GM19240 (cell line): ENCODE measurements around the gene PSMC2.
"Not testable (repeated sequence)": the region's sequence is repeated elsewhere in the genome, so short reads cannot be mapped to it uniquely, and the experiment has no call there.

Experiments used
- DNase-seq: peaks from one replicate; pipeline ENCODE4 v3.0.0; 2011; ENCODE audit warnings: low spot score; ENCODE audit not compliant: insufficient read length

The PSMC2 gene

DNA sequence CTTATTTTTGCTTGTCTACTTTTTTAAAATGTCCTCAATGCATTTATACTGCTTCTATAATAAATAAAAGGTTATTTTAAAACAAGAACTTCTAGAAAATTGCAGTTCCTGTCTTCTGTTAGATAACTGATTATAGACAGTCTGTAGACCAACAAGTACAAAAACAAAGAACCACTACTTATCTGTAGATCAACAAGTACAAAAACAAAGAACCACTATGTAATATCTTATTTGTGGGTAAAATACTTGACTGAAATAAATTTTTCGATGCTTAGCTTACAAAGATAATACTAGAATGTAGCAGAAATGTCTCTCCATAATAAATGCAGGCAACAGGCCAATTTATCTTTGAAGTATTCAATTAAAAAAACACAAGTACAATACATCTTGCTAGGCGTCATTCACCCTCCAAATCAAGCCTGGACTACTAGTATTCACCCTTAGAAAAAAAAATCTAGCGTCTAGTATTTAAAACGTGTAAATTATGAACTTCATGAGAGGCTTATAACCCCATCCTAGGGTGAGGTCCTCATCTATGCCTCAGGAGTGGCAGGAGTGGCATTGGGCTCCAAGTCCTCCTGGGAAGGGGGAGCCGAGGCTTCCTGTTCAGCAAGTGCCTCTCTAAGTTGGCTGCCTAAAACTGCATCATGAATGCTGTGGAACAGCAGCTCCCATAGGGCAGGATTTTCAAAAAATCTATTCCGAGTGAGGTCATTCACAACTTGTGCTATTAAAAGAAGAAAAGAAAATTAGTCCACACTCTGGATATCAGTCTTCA, 26.6 kb downstream of the PSMC2 start:
- DNase-seq, result no peak

DNA sequence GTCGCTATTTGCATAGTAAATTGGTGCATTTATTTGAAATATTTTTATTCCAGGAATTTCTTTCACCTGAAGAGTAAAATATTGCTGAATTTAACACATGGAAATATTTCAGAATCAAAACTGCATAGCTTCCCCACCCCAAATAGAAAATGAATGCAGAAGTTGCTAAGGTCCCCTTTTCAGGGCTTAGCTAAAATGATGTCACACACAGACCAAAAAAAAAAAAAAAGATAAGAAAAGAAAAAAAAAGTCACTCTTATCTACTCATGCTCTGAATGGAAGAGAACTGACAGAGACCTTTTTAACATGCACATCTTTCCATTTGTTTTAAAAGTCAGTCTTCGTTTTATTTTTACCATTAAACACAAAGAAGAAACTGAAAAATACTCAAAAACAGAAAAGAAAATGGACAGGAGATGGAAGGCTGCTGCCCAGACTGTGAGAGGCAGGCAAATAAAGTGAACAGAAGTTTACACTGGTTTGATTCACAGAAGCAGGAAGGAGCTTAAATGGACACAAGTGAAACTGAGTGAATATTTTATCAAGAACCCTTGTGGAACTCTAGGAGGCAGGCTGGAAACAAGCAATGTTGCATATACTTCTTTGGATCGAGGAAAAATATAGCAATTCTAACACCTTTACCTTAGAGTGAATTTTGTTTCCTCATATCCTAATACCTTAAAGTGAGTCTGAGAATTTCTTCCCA, 32.0 kb downstream of the PSMC2 start:
- DNase-seq, result no peak

DNA sequence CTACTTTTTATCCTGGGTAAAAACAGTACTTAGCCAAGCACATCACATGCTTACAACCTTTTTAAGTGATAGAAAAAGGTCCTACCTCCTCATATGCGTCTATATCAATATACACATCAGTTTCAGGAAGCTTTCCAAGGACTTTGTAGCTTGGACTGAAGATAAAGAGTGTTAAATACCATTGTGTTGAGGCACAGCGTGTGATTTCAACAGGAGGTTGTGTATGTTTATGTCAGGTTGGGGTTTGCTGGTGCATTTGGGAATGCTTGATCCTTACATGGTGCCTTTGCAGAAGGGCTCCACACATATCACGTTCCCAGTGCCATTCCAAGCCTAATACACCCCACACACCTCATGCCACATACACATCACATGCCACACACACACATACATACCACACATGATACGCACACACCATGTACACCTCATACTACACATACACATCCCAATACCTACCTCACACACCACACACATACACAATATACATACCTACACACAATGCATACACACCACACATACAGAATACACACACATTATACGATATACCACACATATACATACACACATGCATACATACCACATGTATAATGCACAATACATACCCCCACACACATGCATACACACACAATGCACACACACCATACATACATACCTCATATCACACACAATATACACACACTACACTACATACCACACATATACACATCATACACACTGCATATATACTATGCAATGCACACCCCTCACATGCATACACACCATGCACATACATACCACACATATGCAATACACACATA, 33.1 kb downstream of the PSMC2 start:
- DNase-seq, result no peak

DNA sequence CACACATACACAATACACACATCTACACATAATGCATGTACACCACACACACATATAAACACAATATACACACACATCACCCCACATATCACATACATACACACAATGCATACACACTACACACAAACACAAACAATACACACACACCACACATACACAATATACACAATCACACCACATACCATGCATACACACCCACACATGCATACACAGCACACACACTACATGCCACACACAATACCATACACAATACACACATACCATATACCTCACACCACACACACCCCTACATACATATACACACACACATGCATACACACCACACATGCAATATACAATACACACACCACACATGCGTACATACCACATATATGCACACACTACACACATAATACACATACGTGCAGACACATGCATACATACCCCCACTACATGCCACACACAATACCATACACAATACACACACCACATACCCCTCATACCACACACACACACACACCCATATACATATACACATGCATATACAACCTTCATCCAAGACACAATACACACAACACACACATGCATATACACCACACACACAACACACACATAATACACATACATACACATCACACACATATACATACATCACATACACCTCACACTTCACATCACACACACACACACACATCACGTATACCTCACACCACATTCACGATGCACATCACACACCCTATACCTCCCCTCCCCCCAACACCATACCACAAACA, 34.0 kb downstream of the PSMC2 start:
- no peak for DNase-seq

DNA sequence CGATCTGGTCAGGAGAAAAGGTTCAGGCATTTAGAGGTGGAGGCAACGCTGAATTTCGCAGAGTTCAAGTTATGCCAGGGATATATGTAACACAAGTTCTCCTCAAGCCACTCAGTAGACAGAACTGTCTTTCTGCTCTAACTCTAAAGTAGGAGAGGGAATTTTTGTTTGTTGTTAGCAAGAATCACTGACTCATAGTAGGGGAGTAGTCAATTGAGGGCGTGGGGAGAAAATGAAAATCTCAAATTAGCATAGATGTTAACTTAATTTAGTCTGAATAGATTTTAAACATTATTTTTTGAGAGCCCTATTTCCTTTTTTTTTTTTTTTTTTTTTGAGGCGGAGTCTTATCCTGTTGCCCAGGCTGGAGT, 34.6 kb downstream of the PSMC2 start:
- DNase-seq, result no peak

DNA sequence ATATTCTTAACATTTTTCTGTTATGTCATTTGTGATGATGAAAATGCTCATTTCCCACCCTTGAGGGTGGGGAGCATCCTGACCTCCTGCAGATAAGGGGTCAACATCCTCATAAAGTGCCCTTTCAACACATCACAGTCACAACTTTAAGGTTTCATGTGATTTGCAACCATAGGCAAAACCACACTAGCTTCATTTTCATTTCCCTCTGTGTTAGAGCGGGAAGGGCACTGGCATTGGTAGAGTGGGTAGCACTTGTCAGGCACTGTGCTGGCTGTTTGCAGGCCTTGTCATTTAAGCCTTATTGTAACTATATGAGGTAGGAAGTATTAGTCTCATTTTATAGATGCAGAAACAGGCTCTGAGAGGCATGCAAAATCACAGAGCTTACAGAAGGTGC, 39.8 kb downstream of the PSMC2 start:
- no peak for DNase-seq

DNA sequence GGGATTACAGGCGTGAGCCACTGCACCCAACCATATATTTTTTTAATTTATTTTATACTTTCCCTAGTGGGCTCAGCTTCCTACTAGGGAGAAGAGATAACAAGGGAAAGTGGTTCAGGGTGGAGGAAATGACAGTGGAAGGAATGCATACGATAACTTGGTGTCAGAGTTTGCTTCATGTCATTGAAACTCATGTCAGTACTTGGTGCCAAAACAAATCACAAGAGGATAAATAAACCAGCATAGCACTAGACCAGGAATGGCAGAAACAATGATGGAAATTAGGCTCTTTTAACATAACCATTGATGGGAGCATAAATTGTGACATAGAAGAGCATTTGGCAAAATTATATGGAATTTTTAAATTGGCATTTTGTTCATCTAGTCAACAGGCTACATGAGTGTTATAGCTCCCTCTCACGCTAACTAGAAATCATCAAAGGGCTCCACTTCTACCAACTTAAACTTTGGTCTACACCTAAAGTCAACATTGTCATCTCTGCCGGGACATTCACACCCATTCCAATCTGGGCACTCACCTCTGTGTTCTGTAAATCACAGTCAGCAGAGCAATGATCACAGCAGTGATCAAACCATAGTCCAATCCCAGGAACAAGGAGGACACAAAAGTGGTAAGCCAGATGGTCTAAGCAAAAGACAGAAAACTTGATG, 41.2 kb downstream of the PSMC2 start:
- no peak for DNase-seq

DNA sequence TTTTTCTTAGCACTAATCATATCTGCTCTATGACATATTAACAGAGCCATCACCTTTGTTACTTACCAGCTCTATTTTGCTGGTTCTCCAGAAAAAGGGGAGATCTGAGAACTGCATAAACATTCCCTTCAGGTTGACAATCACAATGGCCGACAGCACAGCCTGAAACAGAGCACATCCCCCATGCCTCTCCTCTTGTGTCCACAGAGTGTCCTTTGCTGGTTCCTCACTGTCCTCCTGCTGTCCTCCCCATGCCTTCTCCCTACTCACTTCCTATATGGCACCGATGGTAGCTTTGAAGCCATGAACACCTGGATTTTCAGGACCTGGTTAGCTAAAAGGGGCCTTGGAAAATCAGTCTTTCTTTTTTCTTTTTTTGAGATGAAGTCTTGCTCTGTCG, 41.8 kb downstream of the PSMC2 start:
- DNase-seq, result no peak

DNA sequence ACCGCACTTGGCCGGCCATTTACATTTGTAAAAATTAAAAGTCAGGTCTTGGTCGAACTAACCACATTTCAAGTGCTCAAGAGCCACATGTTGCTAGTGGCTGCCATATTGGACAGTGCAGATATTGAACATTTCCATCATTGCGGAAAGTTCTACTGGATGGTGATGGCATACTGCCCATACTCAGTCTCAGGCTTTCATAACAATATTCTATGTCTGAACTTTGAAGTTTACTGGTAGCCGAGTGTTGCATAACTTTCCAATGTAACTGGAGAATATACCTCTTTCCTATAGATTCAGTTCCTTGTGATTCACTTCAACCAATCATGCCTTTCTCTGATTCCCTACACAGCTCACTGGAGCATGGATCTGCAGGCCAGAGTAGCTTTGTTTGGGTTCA, 43.7 kb downstream of the PSMC2 start:
- DNase-seq, result no peak

DNA sequence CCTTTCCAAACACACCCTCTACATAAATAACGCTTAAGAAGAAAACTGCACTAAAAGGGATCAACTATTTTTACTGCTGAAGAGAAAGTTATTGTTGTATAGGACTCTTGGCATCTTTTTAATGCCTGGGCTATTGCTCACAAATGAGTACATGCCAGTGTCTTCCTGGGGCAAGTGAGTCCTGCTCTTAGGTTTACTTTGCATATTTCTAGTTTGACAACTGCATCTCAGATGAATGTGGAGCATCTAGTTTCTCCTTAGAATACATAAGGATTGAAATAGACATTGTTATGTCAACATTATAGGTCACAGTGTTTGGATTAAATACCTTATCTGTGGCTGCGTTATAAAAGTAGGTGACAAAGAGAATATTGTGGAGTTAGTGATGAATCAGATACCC, 44.5 kb downstream of the PSMC2 start:
- DNase-seq, result no peak

DNA sequence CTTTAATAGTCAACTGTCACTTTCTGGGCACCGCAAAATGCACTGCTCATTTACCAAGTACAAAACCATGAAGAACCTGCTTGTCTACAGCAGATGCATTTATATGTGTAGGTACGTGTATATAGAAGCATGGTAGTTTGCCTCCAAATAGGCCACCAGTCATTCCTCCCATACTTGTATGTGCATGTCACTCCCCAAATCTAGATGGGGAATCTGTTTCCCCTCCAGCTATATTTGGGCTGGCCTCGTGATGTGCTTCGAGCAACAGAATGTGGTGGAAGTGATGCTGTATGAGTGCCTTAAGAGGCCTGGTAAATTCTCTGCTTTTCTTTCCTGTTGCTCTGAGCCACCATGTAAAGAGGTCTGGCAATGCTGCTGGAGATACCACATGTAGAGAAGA, 47.1 kb downstream of the PSMC2 start:
- no peak for DNase-seq

DNA sequence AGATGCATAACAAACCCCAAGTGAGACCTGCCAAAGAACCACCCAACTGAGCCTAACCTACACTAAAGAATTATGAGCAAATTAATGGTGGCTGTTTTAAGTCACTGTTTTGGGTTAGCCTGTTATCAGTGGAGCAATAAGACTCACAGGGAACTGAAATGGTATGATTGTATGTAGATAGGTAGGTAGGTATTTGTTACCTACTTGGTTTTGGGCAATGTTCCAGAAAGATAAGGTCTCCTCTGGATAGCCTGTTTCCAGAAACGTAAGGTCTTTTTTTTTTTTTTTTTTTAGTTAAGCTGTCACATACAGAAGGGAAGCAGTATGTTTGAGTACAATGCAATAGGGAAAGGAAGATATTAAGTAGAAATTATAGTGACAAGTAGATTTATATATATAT, 47.6 kb downstream of the PSMC2 start:
- DNase-seq, result no peak

DNA sequence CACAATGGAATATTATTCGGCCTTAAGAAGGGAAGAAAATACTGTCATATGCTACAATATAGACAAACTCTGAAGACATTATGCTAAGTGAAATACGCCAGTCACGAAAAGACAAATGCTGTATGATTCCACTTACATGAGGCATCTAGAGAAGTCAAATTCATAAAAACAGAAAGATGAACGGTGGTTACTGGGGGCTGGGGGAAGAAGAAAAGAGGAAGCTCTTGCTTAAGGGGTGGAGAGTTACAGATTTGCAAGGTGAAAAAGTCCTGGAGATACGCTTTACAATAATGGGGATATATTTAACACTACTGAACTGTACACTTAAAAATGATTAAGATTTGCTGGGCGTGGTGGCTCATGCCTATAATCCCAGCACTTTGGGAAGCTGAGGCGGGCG, 49.0 kb downstream of the PSMC2 start:
- DNase-seq, result no peak

DNA sequence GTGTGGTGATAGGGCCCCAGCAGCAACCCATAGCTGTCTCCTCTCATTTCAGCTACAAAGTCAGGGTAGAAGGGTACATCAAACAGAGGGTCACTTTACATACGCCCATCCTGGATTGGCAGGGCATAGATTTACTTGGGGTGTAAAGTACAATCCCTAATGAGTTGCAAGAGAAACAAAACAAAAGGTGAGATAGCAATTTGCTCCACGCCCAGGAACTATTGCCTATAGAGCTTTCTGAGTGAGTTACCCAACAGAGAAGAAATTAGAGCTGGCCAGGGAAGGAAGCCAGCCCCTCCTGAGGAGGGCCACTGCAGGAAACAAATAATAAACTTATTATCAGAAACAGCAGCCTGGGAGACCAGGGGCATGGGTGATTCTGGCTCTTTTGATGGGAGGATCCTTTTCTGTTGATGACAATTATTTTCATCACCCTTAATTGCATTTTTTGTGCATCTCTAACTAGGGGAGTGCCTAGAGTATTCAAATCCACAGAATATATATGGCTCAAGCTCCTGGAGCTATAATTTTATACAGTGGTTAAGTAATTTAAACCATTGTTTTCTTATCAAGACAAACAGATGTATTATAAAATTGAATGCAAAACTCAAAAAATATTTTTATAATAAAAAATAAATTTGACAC, 51.2 kb downstream of the PSMC2 start:
- no peak for DNase-seq

DNA sequence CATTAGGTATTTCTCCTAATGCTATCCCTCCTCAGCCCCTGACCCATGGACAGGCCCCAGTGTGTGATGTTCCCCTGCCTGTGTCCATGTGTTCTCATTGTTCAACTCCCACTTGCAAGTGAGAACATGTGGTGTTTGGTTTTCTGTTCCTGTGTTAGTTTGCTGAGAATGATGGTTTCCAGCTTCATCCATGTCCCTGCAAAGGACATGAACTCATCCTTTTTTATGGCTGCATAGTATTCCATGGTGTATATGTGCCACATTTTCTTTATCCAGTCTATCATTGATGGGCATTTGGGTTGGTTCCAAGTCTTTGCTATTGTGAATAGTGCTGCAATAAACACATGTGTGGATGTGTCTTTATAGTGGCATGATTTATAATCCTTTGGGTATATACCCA, 52.2 kb downstream of the PSMC2 start:
- DNase-seq, result not testable (repeated sequence)

DNA sequence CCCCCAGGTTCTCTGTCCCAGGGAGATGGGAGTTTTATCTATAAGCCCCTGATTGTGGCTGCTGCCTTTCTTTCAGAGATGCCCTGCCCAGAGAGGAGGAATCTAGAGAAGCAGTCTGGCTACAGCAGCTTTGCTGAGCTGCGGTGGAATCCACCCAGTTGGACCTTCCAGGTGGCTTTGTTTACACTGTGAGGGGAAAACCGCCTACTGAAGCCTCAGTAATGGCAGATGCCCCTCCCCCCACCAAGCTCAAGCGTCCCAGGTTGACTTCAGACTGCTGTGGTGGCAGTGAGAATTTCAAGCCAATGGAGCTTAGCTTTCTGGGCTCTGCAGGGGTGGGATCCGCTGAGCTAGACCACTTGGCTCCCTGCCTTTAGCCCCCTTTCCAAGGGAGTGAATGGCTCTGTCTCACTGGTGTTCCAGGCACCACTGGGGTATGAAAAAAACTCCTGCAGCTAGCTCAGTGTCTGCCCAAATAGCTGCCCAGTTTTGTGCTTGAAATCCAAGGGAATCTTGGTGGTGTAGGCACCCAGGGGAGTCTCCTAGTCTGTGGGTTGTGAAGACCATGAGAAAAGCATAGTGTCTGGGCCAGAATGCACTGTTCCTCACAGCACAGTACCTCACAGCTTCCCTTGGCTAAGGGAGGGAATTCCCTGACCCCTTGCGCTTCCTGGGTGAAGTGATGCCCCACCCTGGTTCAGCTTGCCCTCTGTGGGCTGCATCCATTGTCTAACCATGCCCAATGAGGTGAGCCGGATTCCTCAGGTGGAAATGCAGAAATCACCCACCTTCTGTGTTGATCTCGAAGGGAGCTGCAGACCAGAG, 58.6 kb downstream of the PSMC2 start:
- DNase-seq, result not testable (repeated sequence)

DNA sequence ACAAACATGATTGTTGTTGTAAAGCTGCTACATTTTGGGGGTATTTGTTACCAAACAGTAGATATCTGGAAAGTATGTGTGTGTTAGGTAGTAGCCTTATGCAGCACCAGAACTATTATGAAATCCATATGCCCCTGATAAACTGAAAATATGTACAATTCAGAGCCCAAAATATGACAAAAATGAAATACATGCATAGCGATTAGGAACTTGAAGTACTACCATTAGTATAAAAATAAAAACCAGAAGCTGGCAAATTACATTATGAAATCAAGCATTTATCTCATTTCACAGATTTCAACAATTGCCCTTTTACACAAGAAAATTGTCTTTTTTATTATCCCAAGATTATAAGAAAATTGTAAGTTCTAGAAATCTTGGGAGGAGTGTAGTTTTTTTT, 64.7 kb downstream of the PSMC2 start:
- DNase-seq, result no peak

DNA sequence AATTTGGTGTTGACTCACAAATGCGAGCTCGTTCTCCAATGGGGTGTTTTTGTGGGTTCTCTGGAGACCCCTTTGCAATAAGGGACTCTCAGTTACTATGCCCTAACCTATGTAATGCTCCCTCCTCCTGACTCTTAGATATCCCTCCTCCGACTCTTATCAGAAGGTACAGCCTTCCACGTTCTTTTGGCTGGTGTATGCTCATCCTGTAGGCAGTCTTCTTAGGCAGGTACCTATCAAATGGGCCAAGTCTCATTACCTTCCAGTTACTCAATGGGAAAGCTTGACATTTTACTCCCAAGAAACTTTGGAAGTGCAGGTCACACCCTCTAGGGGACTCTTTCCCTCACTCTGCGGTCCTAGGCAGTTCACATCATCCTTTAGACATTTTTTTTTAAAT, 66.0 kb downstream of the PSMC2 start:
- DNase-seq, result no peak

DNA sequence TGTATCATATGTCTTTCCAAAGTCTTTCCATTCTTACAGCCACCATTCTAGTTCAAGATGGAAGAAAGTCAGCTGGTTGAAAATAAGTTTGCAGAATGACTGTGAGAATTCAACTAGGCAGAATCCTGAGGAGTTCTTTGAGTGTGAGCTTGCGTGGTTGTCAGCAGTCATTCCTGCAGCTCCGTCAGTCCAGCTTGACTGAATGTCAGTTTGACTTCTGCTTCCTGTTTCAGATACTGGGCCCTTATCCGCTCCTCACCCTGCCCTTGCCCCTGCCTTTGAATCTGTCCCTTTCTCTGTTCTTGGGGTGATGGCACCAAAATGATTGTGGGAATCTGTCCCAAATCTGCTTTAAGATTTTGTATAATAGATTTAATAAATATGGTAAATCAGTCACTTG, 70.8 kb downstream of the PSMC2 start:
- no peak for DNase-seq
